K562 (cell line): Measurements from ENCODE around the gene DEPDC1B. TPM values are rescaled to one million over a fixed set of nuclear protein-coding genes. Genes with fewer than 3 reads are reported as not detected.
"Not testable (repeated sequence)": the region's sequence is repeated elsewhere in the genome, so short reads cannot be mapped to it uniquely, and the experiment has no call there.

Experiments
- ATAC-seq: fragments of 200-7000 bp; cut with Tn5 transposase; 3 replicates; pipeline ENCODE4 v1.9.1; 2020; ENCODE audit warnings: moderate library complexity
- BruUV-seq: library from RNA; stranded (reverse); fragments of 400-500 nt; replicated peaks from 2 replicates; lab custom pipeline; 2021; lab: Mats Ljungman, UMichigan
- CTCF ChIA-PET: fragments of 300-600 bp; formaldehyde crosslinking; extraction: SDS; loops from one replicate; lab custom pipeline; 2021; ENCODE audit warnings: low intra/inter-chr PET ratio; lab: Yijun Ruan, JAX
- POLR2A ChIA-PET: fragments of 300-600, 350-650 bp; sonication (Branson Sonifier 250); formaldehyde crosslinking; extraction: SDS; loops from one replicate; lab custom pipeline; 2021; ENCODE audit warnings: antibody characterized with exemption, inconsistent platforms; lab: Yijun Ruan, JAX
- DNase-seq, 4 experiments: peaks; one replicate each; pipeline versions ENCODE4 v3.0.0 to v3.0.0-alpha.2; 2011 to 2018; ENCODE audit warnings: low spot score in 3 of 4, mixed read lengths in 3 of 4; ENCODE audit errors: extremely low read depth in 1 of 4
- FAIRE-seq: peaks from 2 replicates; lab custom pipeline; 2011; peaks lifted over from hg19 to GRCh38; lab: Jason Lieb, UNC
- H2AFZ ChIP-seq: 2 replicates; pipeline ENCODE4 v1.6.0; 2011; ENCODE audit warnings: low read depth, low read length, control low read depth, inconsistent platforms
- H3K27ac ChIP-seq: fragments of 200-600 bp; 3 replicates; pipeline ENCODE4 v1.8.0; 2011; ENCODE audit warnings: low read depth, mild to moderate bottlenecking, control low read depth, inconsistent platforms, low read length, moderate library complexity, mixed read lengths; ENCODE audit errors: extremely low read depth
- H3K27me3 ChIP-seq, 2 experiments: fragments of 300-600 bp in 1 of 2; 2 replicates in 1 of 2; 3 replicates in 1 of 2; pipeline versions ENCODE4 v1.6.0 to v1.8.0; 2011; ENCODE audit warnings: inconsistent platforms in 2 of 2, low read length in 2 of 2, mild to moderate bottlenecking in 1 of 2, mixed read lengths in 1 of 2, moderate library complexity in 1 of 2; ENCODE audit not compliant: control insufficient read depth in 2 of 2, insufficient read depth in 2 of 2
- H3K36me3 ChIP-seq: fragments of 300-600 bp; 3 replicates; pipeline ENCODE4 v1.8.0; 2011; ENCODE audit warnings: mild to moderate bottlenecking, low read length, inconsistent platforms; ENCODE audit not compliant: control insufficient read depth, insufficient read depth
- H3K4me1 ChIP-seq, 2 experiments: fragments of 200-600 bp in 1 of 2; replicated peaks in 1 of 2; 2 replicates in 1 of 2; 3 replicates in 1 of 2; pipeline versions ENCODE4 v1.5.1 to v1.8.0; 2011; ENCODE audit warnings: inconsistent platforms in 2 of 2, low read length in 2 of 2, mild to moderate bottlenecking in 1 of 2, mixed read lengths in 1 of 2, moderate library complexity in 1 of 2; ENCODE audit not compliant: control insufficient read depth in 2 of 2, insufficient read depth in 2 of 2
- H3K4me2 ChIP-seq: 2 replicates; pipeline ENCODE4 v1.6.1; 2011; ENCODE audit warnings: low read length, control low read depth, inconsistent platforms, mixed read lengths; ENCODE audit not compliant: insufficient read depth
- H3K4me3 ChIP-seq: fragments of 200-600 bp; sonication (generic), shearing (Covaris generic); 2 replicates; pipeline ENCODE4 v1.5.1; 2016; ENCODE audit warnings: control low read depth, inconsistent platforms
- H3K79me2 ChIP-seq: fragments of 200-600 bp; 3 replicates; pipeline ENCODE4 v1.8.0; 2011; ENCODE audit warnings: low read length, inconsistent platforms; ENCODE audit not compliant: control insufficient read depth, insufficient read depth
- H3K9ac ChIP-seq, 2 experiments: 2 replicates each; pipeline versions ENCODE4 v1.6.0 to v1.6.1; 2011; ENCODE audit warnings: low read depth in 2 of 2, low read length in 2 of 2, control low read depth in 1 of 2, inconsistent platforms in 1 of 2, mild to moderate bottlenecking in 1 of 2, mixed read lengths in 1 of 2; ENCODE audit not compliant: insufficient read depth in 1 of 2
- H3K9me1 ChIP-seq: one replicate; pipeline ENCODE4 v1.6.0; 2011; ENCODE audit warnings: inconsistent platforms, mild to moderate bottlenecking, low read length, moderate library complexity; ENCODE audit not compliant: control insufficient read depth, insufficient read depth
- H3K9me3 ChIP-seq: replicated peaks from 2 replicates; pipeline ENCODE4 v1.5.1; 2011; ENCODE audit warnings: low read depth, low read length, inconsistent platforms; ENCODE audit not compliant: control insufficient read depth, insufficient read depth
- H4K20me1 ChIP-seq: replicated peaks from 2 replicates; pipeline ENCODE4 v1.6.1; 2011; ENCODE audit warnings: low read length, inconsistent platforms, mixed read lengths; ENCODE audit not compliant: control insufficient read depth, insufficient read depth
- MAFG ChIP-seq: fragments of 450-650 bp; conservative IDR thresholded peaks from 2 replicates; pipeline ENCODE4 v1.6.1; 2016; ENCODE audit warnings: missing genetic modification characterization, missing compliant biosample characterization
- NFE2 ChIP-seq: IDR thresholded peaks from 2 replicates; pipeline ENCODE4 v1.6.1; 2014; ENCODE audit warnings: antibody characterized with exemption, low read depth
- RREB1 ChIP-seq: fragments of 250-450 bp; sonication (Bioruptor Pico); IDR thresholded peaks from 2 replicates; pipeline ENCODE4 v1.4.0; 2020
- ZNF354B ChIP-seq: fragments of 250-450 bp; sonication (Bioruptor Pico); IDR thresholded peaks from 2 replicates; pipeline ENCODE4 v1.4.0; 2020
- ZNF507 ChIP-seq: conservative IDR thresholded peaks from 2 replicates; pipeline ENCODE4 v1.6.1; 2017; ENCODE audit warnings: missing genetic modification characterization, missing compliant biosample characterization
- WGBS: fragments of 100-300 bp; shearing (Covaris generic); methylation state at CpG from one replicate; pipeline ENCODE4 v1.1.6; 2016; ENCODE audit warnings: low coverage, mixed read lengths; ENCODE audit not compliant: insufficient coverage; ENCODE audit errors: missing lambda C conversion rate; 5-methylcytosine and 5-hydroxymethylcytosine counted together
- in situ Hi-C: fragments of 300-500 bp; cut with MboI; formaldehyde crosslinking; loops from 4 replicates; pipeline ENCODE4 v1.15.0; 2018; ENCODE audit warnings: inconsistent platforms, mixed read lengths
- intact Hi-C: fragments of 100-400 bp; cut with micrococcal nuclease; formaldehyde crosslinking; loops from 2 replicates; pipeline ENCODE4 v1.14.2; 2022
- polyA plus RNA-seq, 8 experiments: library from polyadenylated mRNA; depleted of rRNA in 4 of 8; stranded (reverse) in 5 of 8; unstranded in 3 of 8; fragments of >200 nt; fragmentation: Nextera tagmentation in 2 of 8; fragmentation: Illumina TruSeq in 1 of 8; extraction: Ambion mirVana in 2 of 8; extraction: Trizol in 1 of 8; gene quantifications; 2 replicates each; pipeline versions ENCODE4 v1.2.1 to v1.2.3, GENCODE V29; 2011 to 2014; ENCODE audit warnings: inconsistent platforms in 1 of 8, missing spikeins in 1 of 8
- total RNA-seq, 7 experiments: library from RNA; depleted of rRNA in 6 of 7; stranded (reverse); fragments of >200 nt in 6 of 7; fragmentation: Illumina TruSeq in 2 of 7; extraction: Trizol in 2 of 7; gene quantifications; 2 replicates each; pipeline versions ENCODE4 v1.2.1 to v1.2.3, GENCODE V29; 2011 to 2021; ENCODE audit warnings: low replicate concordance in 1 of 7

Gene DEPDC1B
- total and polyA plus RNA-seq, 9 of the 15 experiments (the other 6 are each of a cell fraction or from before 2014, with no cell fraction given) = 36.0 to 67.2 (median 44.5) TPM

- H3K27ac ChIP-seq, H2AFZ ChIP-seq, H3K4me2 ChIP-seq, ATAC-seq, BruUV-seq, H3K9me3 ChIP-seq, H3K27me3 ChIP-seq, H4K20me1 ChIP-seq, H3K4me3 ChIP-seq, POLR2A ChIA-PET, H3K9ac ChIP-seq, H3K9me1 ChIP-seq, H3K4me1 ChIP-seq, in situ Hi-C loops, CTCF ChIA-PET, FAIRE-seq, intact Hi-C loops, H3K79me2 ChIP-seq, H3K36me3 ChIP-seq, DNase-seq: not testable (repeated sequence)
- TF ChIP-seq ZNF354B (CRISPR knock-in tag) = peak; percentile 52; the same call in 1 of the 2 replicates
- peak; percentile 88 for TF ChIP-seq ZNF507 (tag)
These were observed 30.9 kb upstream of the DEPDC1B start for GRCh38 chr5:60730858-60731257.

- TF ChIP-seq RREB1 (no peak), NFE2 (peak; percentile 65), MAFG (peak; percentile 45)
- no peaks in the 10 kb centered on the region for H4K20me1 ChIP-seq
- in situ Hi-C loops (no loop called here), intact Hi-C loops (no loop called here)
- no peaks in the 10 kb centered on the region for H3K36me3 ChIP-seq
- ChIA-PET CTCF (no interaction called here), POLR2A (interaction anchor here (0.6 kb wide), 1 partner anchor 27 kb away, joined by 5 read pairs; the partner anchor contains the start of gene DEPDC1B)
- H2AFZ ChIP-seq = no peak overlapping the region
- no peak for ATAC-seq
- no peak overlapping the region for H3K4me3 ChIP-seq
- H3K4me2 ChIP-seq = no peak overlapping the region
- no peaks in the 10 kb centered on the region for H3K9me3 ChIP-seq
- H3K9me1 ChIP-seq = no peaks in the 10 kb centered on the region
- H3K27me3 ChIP-seq = peaks cover 0 to 3% of the 10 kb centered on the region in 2 experiments; a peak in 1 of 5 replicates
- DNase-seq = no peak
- peak; percentile 55 for FAIRE-seq
- H3K27ac ChIP-seq = no peak overlapping the region
- H3K79me2 ChIP-seq = no peaks in the 10 kb centered on the region
- 17% methylated on average over 1 of the region's 1 CpG for WGBS
- H3K4me1 ChIP-seq = no peaks in the 10 kb centered on the region
- BruUV-seq = no TSS peak
- H3K9ac ChIP-seq = no peak overlapping the region
These were observed 27.2 kb upstream of the DEPDC1B start for GRCh38 chr5:60727033-60727679.
